Measurements from ENCODE around the gene DRAXIN.
A peak's percentile ranks its signal among the peaks of the same experiment; 100 is the strongest.

The DRAXIN gene

GRCh38 chr1:11690397-11691301 lies 861 bp upstream of the DRAXIN start:
- no peak for DNase-seq

DNA sequence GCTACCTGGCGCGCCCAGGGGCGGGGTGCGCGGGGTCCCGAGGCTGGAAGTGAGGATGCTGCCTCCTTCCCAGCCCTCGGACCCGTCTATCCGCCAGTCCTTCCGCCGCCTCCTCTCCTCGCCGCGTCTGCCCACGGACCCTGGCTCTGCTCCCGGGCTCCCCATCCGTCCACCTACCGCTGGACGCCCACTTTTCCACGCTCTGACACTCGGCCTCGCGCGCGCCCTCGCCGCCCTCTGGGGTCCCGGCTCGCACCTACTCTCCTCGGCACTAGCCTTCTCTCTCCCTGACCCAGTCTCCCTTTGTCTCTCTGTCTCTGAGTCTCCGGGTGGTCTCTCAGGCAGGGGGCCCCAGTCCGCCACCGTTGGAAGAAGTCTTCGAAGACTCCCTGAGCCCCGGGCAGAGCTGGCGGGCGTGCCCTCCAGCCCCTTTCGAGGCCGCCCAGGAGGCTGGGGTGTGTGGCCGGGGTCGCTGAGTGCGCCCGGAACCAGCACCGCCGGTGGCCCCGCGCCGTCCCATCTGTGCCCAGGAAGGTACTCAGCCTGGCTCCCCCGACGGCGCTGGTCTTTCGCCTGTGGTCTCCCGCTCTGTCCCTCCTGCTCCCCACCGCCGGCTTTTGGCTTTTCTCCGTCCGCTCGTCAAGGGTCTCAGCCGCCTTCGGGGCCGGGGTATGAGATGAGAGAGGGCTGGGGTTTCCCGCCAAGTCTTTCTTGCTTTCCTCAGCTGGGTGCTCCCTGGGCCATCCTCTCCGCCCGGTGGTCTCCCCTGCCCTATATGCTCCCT lies 610 bp downstream of the DRAXIN start:
- DNase-seq = no peak

- peak; percentile 44 for DNase-seq
Observed at GRCh38 chr1:11693024-11693590, 1.6 kb downstream of the DRAXIN start.

DNA sequence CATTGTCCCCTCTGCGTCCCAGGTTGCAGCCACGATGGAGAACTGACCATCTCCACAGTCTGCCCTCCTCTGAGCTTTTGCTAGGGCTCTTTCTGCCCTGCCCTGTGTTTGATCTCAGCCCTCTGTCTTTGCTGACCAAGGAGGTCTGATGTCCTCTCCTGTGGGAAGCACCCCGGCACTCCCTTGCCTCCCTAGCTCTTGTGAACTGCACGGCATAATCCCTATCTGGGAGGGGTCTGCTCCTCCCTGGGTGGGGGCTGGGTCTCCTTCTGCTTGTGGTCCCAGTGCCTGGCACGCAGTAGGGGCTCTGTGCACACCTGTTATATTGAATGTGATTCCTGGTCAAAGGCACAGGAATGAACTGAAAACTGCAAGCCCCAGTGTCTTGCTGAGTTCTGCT lies 2.4 kb downstream of the DRAXIN start:
- DNase-seq = no peak

- DNase-seq = no peak
Observed at GRCh38 chr1:11695861-11696260, 4.4 kb downstream of the DRAXIN start.

- no peak for DNase-seq
Observed at GRCh38 chr1:11697188-11697892, 5.8 kb downstream of the DRAXIN start.

DNA sequence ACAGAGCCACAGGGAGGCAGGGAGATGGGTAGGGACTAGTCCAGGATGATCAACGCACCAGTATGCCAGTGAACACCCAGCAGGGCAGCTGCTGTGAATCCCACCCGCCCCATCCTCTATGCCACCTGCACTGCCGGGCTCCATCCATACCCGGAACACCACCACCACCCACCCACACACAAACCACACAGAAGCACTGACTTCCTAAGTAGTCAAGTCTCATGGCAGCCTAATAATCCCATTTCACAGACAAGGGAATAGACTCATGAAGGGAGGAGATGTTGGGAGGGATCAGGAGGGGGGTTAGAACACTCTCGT lies 6.3 kb downstream of the DRAXIN start:
- DNase-seq = no peak

- DNase-seq = no peak
Observed at GRCh38 chr1:11700601-11701467, 9.3 kb downstream of the DRAXIN start.

DNA sequence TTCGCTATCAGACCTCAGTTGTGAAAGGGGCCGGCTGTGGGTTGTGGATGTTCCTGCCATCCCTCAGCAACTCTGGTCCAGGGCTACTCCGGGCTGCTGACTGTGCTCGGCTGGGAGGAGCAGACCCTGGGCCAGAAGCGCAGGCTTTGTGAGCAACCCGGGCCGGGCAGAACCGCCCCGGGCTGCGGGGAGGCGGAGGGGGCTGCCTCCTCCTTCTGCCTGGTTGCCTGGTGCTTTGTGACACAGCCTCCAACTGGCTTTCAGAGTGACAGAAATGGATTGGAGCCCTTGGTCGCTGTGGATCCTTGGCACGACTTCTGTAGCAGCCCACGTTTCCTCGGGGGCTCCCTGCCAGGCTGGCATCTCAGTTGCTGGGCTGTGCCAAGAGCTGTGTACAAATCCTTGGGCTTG lies 10.0 kb downstream of the DRAXIN start:
- no peak for DNase-seq

GRCh38 chr1:11701981-11702803 lies 10.7 kb downstream of the DRAXIN start:
- no peak for DNase-seq

GRCh38 chr1:11703357-11704193 lies 12.1 kb downstream of the DRAXIN start:
- no peak for DNase-seq

DNA sequence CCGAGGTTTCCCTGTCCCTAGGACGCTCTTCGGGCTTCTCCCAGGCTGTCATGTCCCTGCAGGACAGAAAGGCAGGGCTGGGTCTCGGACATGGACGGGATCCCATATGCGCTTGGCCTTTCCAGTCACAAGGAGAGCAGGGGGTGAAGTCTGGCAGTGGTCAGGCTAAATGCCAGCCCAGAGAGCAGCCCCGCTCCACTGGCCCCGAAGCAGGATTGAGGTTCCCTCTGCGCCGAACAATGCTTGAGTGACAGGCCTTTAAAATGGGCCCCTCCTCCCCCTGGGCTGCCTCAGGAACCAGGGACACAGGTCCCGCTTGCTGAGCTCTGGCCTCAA lies 12.7 kb downstream of the DRAXIN start:
- DNase-seq = no peak

GRCh38 chr1:11704691-11705475 lies 13.4 kb downstream of the DRAXIN start:
- DNase-seq = no peak

GRCh38 chr1:11705596-11705995 lies 14.1 kb downstream of the DRAXIN start:
- DNase-seq = no peak

GRCh38 chr1:11706292-11706691 lies 14.8 kb downstream of the DRAXIN start:
- no peak for DNase-seq

GRCh38 chr1:11707621-11708276 lies 16.2 kb downstream of the DRAXIN start:
- no peak for DNase-seq

- no peak for DNase-seq
Observed at GRCh38 chr1:11708554-11709350, 17.2 kb downstream of the DRAXIN start.

DNA sequence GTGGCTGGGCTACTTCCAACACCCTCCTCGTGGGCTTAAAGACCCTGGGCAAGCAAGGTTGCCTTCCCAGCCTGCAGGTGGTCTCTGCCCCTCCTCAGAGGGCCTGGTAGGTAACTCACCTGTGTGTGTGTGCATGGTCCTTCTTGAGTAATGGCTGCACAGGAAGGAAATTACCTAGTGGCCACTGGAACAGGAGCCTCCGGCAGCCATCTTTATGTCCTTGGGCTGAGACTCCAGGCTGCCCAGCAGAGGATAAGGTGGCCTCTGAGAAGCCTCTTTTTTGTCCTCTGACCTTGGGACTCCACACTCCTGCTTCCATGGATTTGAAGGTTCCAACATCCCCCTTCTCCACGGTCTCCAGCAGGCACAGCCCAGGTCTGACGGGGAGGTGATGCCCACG lies 20.0 kb downstream of the DRAXIN start:
- no peak for DNase-seq

Data from activated naive CD4-positive, alpha-beta T cell treated with Interleukin-2 at 50 U/mL for 16 hours (primary cell).